GM12801 (cell line): ENCODE measurements around the gene SLC22A3.

Experiments
- CTCF ChIP-seq: IDR thresholded peaks from one replicate; pipeline ENCODE4 v1.5.1; 2011; ENCODE audit warnings: control low read depth; ENCODE audit not compliant: insufficient read length; ENCODE audit errors: extremely low read depth

SLC22A3 gene

GRCh38 chr6:160378218-160378617 is 30.0 kb downstream of the SLC22A3 start:
- TF ChIP-seq CTCF, result no peak

- no peak for TF ChIP-seq CTCF
These were observed 30.7 kb downstream of the SLC22A3 start for GRCh38 chr6:160378882-160379281.

- no peak for TF ChIP-seq CTCF
These were observed 31.3 kb downstream of the SLC22A3 start for GRCh38 chr6:160379466-160379865.

GRCh38 chr6:160382946-160383345 is 34.8 kb downstream of the SLC22A3 start:
- no peak for TF ChIP-seq CTCF

- TF ChIP-seq CTCF, result no peak
These were observed 38.8 kb downstream of the SLC22A3 start for GRCh38 chr6:160386869-160387530.

GRCh38 chr6:160387916-160388643 is 39.9 kb downstream of the SLC22A3 start:
- TF ChIP-seq CTCF, result no peak

GRCh38 chr6:160388922-160389321 is 40.7 kb downstream of the SLC22A3 start:
- no peak for TF ChIP-seq CTCF
